BE2C (cell line): Measurements from ENCODE around the gene LIMA1.

ENCODE experiments used
- DNase-seq: peaks from one replicate; pipeline ENCODE4 v3.0.0-alpha.2; 2020
- H3K27me3 ChIP-seq: fragments of 250-450 bp; sonication (Bioruptor Pico); 2 replicates; pipeline ENCODE4 v1.5.1; 2020; ENCODE audit warnings: mild to moderate bottlenecking
- H3K36me3 ChIP-seq: fragments of 250-450 bp; sonication (Bioruptor Pico); 2 replicates; pipeline ENCODE4 v1.5.1; 2020; ENCODE audit warnings: mild to moderate bottlenecking
- H3K4me1 ChIP-seq: fragments of 250-450 bp; sonication (Bioruptor Pico); 2 replicates; pipeline ENCODE4 v1.5.1; 2020
- H3K4me3 ChIP-seq: 2 replicates; pipeline ENCODE4 v1.5.1; 2011; ENCODE audit warnings: low read depth, low read length
- H3K9me3 ChIP-seq: fragments of 250-450 bp; sonication (Bioruptor Pico); 2 replicates; pipeline ENCODE4 v1.5.1; 2020
- CTCF ChIP-seq: IDR thresholded peaks from 2 replicates; pipeline ENCODE4 v1.5.1; 2012; ENCODE audit warnings: mild to moderate bottlenecking, low read depth, low read length

Gene LIMA1

DNA sequence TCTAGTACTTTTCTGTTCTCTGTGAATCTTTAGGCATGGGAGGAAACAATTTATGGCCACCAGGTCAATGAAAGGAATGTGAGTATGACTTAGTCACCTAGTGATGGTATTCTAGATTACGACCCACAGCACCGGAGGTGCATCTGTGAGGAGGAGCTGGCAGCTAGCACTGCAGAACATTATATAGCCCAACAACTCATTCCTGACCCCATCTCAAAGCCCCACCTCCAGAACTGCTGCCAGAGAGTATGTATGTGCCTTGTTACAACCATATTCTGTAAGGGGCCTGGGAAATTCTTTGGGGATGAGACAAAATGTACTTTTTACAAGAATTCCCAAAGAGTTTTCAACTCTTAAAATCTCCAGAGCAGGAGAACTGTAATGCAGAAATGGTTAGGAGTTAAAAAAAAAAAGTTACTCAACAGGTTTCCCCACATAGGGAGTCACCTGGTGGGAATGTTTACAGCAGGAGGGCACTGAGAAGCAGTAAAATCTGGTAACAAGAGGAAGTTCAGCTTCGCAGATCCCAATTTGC lies 81.3 kb downstream of the LIMA1 start:
- H3K27me3 ChIP-seq: no peaks in the 10 kb centered on the region
- no peaks in the 10 kb centered on the region for H3K9me3 ChIP-seq
- no peak for DNase-seq
- H3K4me1 ChIP-seq: no peaks in the 10 kb centered on the region
- no peak overlapping the region for H3K4me3 ChIP-seq
- no peak for TF ChIP-seq CTCF
- peaks cover 80% of the 10 kb centered on the region for H3K36me3 ChIP-seq

- TF ChIP-seq CTCF: no peak
- no peaks in the 10 kb centered on the region for H3K27me3 ChIP-seq
- DNase-seq: no peak
- no peaks in the 10 kb centered on the region for H3K4me1 ChIP-seq
- no peaks in the 10 kb centered on the region for H3K9me3 ChIP-seq
- H3K4me3 ChIP-seq: no peak overlapping the region
- peaks cover 85% of the 10 kb centered on the region for H3K36me3 ChIP-seq
Observed at GRCh38 chr12:50200552-50201273, 82.6 kb downstream of the LIMA1 start.

DNA sequence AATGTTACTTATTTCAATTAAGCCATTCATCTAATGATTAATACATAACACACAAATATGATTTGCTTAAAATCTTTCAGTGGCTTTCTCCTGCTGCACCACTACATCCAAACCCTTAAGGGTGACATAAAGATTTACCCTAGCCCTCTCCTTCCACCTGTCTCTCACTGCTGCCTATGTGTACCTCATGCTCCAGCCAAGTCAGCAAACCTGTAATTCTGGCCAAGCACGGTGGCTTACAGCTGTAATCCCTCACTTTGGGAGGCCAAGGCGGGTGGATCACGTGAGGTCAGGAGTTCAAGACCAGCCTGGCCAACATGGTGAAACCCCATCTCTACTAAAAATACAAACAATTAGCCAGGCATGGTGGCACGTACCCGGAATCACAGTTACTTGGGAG lies 84.5 kb downstream of the LIMA1 start:
- Histone ChIP-seq H3K9me3 (no peaks in the 10 kb centered on the region), H3K27me3 (no peaks in the 10 kb centered on the region), H3K36me3 (peaks cover 84% of the 10 kb centered on the region), H3K4me1 (no peaks in the 10 kb centered on the region), H3K4me3 (no peak overlapping the region)
- TF ChIP-seq CTCF: no peak
- no peak for DNase-seq

DNA sequence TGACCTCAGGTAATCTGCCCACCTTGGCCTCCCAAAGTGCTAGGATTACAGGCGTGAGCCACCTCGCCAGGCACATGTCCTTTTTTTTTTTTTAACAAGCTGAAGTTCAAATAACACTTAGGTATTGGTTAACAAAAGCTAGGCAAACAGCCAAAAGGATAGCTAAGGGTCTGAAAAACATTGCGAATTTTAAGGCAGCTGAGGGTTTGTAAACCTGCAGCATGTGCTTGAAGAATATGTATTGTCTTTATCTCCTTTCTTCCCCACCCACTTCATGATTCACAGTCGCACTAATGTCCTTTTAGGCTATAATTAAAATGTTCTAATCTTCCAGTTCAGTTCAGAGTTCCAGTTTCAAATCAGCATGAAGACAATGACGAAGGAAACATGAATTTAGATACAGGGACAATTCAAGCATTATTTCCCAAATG lies 86.0 kb downstream of the LIMA1 start:
- Histone ChIP-seq H3K4me3 (no peak overlapping the region), H3K27me3 (no peaks in the 10 kb centered on the region), H3K36me3 (peaks cover 71% of the 10 kb centered on the region), H3K9me3 (no peaks in the 10 kb centered on the region), H3K4me1 (no peaks in the 10 kb centered on the region)
- DNase-seq: no peak
- no peak for TF ChIP-seq CTCF

DNA sequence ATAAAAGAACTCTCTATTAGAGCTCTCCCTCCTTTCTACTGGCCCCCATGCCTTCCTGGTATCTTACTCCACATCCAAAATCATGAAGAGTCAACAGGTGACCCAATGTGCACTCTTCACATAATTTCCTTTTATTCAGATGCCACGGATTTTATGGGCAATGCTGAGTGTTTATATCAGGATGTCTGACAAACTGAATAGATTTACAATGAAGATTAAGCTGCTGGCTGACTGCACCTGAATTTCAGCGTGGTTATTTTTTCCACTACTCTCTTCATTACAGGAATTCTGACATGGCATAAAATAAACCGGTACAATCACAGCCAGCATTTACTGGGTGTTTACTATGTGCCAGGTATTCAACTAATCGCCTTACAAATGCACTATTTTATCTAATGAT lies 86.8 kb downstream of the LIMA1 start:
- TF ChIP-seq CTCF: no peak
- no peaks in the 10 kb centered on the region for H3K4me1 ChIP-seq
- peaks cover 66% of the 10 kb centered on the region for H3K36me3 ChIP-seq
- H3K27me3 ChIP-seq: no peaks in the 10 kb centered on the region
- no peak for DNase-seq
- no peaks in the 10 kb centered on the region for H3K9me3 ChIP-seq
- no peak overlapping the region for H3K4me3 ChIP-seq

GRCh38 chr12:50195832-50196231 lies 87.5 kb downstream of the LIMA1 start:
- TF ChIP-seq CTCF: no peak
- H3K27me3 ChIP-seq: no peaks in the 10 kb centered on the region
- no peaks in the 10 kb centered on the region for H3K9me3 ChIP-seq
- peaks cover 61% of the 10 kb centered on the region for H3K36me3 ChIP-seq
- H3K4me3 ChIP-seq: no peak overlapping the region
- no peak for DNase-seq
- no peaks in the 10 kb centered on the region for H3K4me1 ChIP-seq
